BLaER1 (cell line): ENCODE results near the gene TMEM14B.

Source experiments
- H3K27ac ChIP-seq: shearing (Covaris generic); formaldehyde crosslinking; 2 replicates; pipeline ENCODE4 v1.8.1; 2022
- H3K27me3 ChIP-seq: shearing (Covaris generic); formaldehyde crosslinking; 2 replicates; pipeline ENCODE4 v1.8.1; 2022
- H3K36me3 ChIP-seq: shearing (Covaris generic); formaldehyde crosslinking; 2 replicates; pipeline ENCODE4 v1.8.1; 2022
- H3K4me1 ChIP-seq: shearing (Covaris generic); formaldehyde crosslinking; 2 replicates; pipeline ENCODE4 v1.8.1; 2022
- H3K4me2 ChIP-seq: shearing (Covaris generic); formaldehyde crosslinking; 2 replicates; pipeline ENCODE4 v1.8.1; 2022
- H3K4me3 ChIP-seq: shearing (Covaris generic); formaldehyde crosslinking; 2 replicates; pipeline ENCODE4 v1.8.1; 2022
- H3K9ac ChIP-seq: shearing (Covaris generic); formaldehyde crosslinking; 2 replicates; pipeline ENCODE4 v1.8.1; 2022
- H3K9me3 ChIP-seq: shearing (Covaris generic); formaldehyde crosslinking; 2 replicates; pipeline ENCODE4 v1.8.1; 2022
- H4K20me1 ChIP-seq: shearing (Covaris generic); formaldehyde crosslinking; 2 replicates; pipeline ENCODE4 v1.8.1; 2022
- Cebpa-rat ChIP-seq: shearing (Covaris generic); IDR thresholded peaks from 2 replicates; pipeline ENCODE4 v1.8.1; 2022

TMEM14B gene

GRCh38 chr6:10769419-10769818, 21.8 kb downstream of the TMEM14B start:
- Histone ChIP-seq H3K27me3 (no peaks in the 10 kb centered on the region), H3K4me3 (no peak overlapping the region), H3K4me2 (no peak overlapping the region), H4K20me1 (no peaks in the 10 kb centered on the region), H3K27ac (no peak overlapping the region), H3K9me3 (no peaks in the 10 kb centered on the region), H3K4me1 (no peaks in the 10 kb centered on the region), H3K36me3 (peaks cover 41% of the 10 kb centered on the region), H3K9ac (no peak overlapping the region)
- TF ChIP-seq Cebpa-rat = no peak

- Histone ChIP-seq H3K9ac (no peak overlapping the region), H3K27ac (no peak overlapping the region), H3K4me1 (no peaks in the 10 kb centered on the region), H3K4me2 (no peak overlapping the region), H4K20me1 (no peaks in the 10 kb centered on the region), H3K36me3 (peaks cover 50% of the 10 kb centered on the region), H3K4me3 (no peak overlapping the region), H3K9me3 (no peaks in the 10 kb centered on the region), H3K27me3 (no peaks in the 10 kb centered on the region)
- no peak for TF ChIP-seq Cebpa-rat
Measured at GRCh38 chr6:10771371-10771894, 23.8 kb downstream of the TMEM14B start.

- no peaks in the 10 kb centered on the region for H3K27me3 ChIP-seq
- no peak overlapping the region for H3K27ac ChIP-seq
- H3K4me1 ChIP-seq = no peaks in the 10 kb centered on the region
- H3K9ac ChIP-seq = no peak overlapping the region
- no peaks in the 10 kb centered on the region for H4K20me1 ChIP-seq
- no peaks in the 10 kb centered on the region for H3K9me3 ChIP-seq
- H3K36me3 ChIP-seq = peaks cover 54% of the 10 kb centered on the region
- no peak for TF ChIP-seq Cebpa-rat
- H3K4me2 ChIP-seq = no peak overlapping the region
- no peak overlapping the region for H3K4me3 ChIP-seq
Measured at GRCh38 chr6:10778230-10778629, 30.6 kb downstream of the TMEM14B start.

DNA sequence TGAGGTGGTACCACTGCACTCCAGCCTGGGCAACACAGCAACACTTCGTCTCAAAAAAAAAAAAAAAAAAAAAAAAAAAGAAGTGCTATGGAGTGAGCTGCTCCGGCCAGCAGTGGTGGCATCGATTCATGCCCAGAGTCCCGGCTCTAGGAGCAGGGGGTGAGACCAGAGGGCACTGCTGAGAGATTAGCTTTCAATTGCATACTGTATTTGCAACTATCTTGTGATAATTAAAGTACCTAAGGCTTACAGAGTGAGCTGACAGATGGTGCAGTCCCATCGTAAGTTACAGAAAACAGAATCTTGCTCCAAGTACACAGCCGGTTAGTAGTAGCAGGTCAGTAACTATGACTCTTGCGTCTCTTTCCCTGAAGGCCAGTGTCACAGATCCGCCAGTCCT, 31.5 kb downstream of the TMEM14B start:
- Histone ChIP-seq H3K9me3 (no peaks in the 10 kb centered on the region), H3K27ac (no peak overlapping the region), H3K27me3 (no peaks in the 10 kb centered on the region), H4K20me1 (no peaks in the 10 kb centered on the region), H3K36me3 (peaks cover 63% of the 10 kb centered on the region), H3K4me2 (no peak overlapping the region), H3K4me3 (no peak overlapping the region), H3K4me1 (no peaks in the 10 kb centered on the region), H3K9ac (no peak overlapping the region)
- TF ChIP-seq Cebpa-rat = no peak

DNA sequence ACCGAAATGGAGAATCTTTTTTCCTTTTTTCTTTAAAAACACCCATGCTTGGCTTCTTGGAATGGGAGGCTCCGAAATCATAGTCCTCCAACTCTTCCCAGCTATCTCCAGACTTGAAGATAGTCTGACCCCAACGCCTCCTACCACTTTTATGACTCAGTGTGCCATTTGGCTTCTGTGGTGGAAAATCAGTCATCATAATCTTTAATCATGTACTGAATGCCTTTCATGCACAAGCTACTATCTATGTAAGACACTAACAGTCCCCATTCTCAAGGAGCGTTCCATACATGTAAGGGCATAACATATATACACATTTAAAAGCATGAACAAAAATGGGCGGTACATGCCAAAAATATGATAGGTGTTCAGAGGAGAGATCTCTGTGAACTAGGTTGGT, 44.1 kb downstream of the TMEM14B start:
- Histone ChIP-seq H3K4me1 (no peaks in the 10 kb centered on the region), H3K9ac (no peak overlapping the region), H3K36me3 (peaks cover 28% of the 10 kb centered on the region; the same call in 1 of the 2 replicates), H3K27me3 (no peaks in the 10 kb centered on the region), H3K27ac (no peak overlapping the region), H3K9me3 (no peaks in the 10 kb centered on the region), H4K20me1 (no peaks in the 10 kb centered on the region), H3K4me3 (no peak overlapping the region), H3K4me2 (no peak overlapping the region)
- TF ChIP-seq Cebpa-rat = no peak

- H3K4me2 ChIP-seq = no peak overlapping the region
- no peaks in the 10 kb centered on the region for H3K27me3 ChIP-seq
- H3K4me3 ChIP-seq = no peak overlapping the region
- peaks cover 25% of the 10 kb centered on the region; the same call in 1 of the 2 replicates for H3K36me3 ChIP-seq
- no peaks in the 10 kb centered on the region for H3K4me1 ChIP-seq
- H3K9ac ChIP-seq = no peak overlapping the region
- H3K9me3 ChIP-seq = no peaks in the 10 kb centered on the region
- no peak for TF ChIP-seq Cebpa-rat
- H4K20me1 ChIP-seq = no peaks in the 10 kb centered on the region
- H3K27ac ChIP-seq = no peak overlapping the region
Measured at GRCh38 chr6:10792101-10792500, 44.5 kb downstream of the TMEM14B start.

DNA sequence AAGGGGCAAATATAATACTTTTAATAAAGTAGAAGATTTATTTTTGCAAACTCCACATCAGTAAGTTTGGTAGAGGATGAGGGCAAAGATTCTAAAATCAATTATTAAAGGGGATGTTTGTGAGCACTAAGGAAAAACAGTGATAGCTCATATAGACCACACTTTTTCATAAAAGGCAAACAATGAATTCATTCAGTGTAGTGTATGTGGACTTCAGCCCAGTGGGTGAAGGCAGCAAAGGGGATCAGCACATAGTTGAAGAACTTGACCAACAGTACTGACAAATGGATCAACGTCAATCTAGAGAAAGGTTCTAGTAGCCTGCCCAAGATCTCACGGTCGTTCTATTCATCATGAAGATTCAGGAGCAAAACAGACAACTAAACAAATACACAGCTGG, 45.4 kb downstream of the TMEM14B start:
- H4K20me1 ChIP-seq = no peaks in the 10 kb centered on the region
- no peak overlapping the region for H3K4me2 ChIP-seq
- peaks cover 24% of the 10 kb centered on the region; the same call in 1 of the 2 replicates for H3K36me3 ChIP-seq
- no peak overlapping the region for H3K9ac ChIP-seq
- H3K27ac ChIP-seq = no peak overlapping the region
- H3K4me3 ChIP-seq = no peak overlapping the region
- H3K9me3 ChIP-seq = no peaks in the 10 kb centered on the region
- no peaks in the 10 kb centered on the region for H3K27me3 ChIP-seq
- no peaks in the 10 kb centered on the region for H3K4me1 ChIP-seq
- no peak for TF ChIP-seq Cebpa-rat

DNA sequence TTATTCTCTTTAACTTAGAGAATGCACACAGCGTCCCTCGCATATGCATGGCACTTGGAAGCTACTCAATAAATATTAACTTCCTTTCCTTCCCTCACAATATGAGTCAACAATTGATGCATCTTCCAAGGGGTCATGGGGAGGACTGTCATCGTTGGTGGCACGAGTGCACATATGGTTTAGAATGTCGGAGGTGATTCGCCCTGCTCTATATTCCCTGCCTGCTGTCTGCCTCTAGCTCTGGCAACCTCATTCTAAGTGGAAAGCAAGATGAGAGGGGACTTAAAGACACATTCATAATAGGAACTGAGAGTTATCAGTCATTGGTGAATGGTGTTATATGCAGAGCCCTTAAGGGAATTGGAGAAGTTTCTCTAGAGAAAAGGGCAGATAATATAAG, 46.1 kb downstream of the TMEM14B start:
- H3K27me3 ChIP-seq = no peaks in the 10 kb centered on the region
- no peak overlapping the region for H3K4me3 ChIP-seq
- H4K20me1 ChIP-seq = no peaks in the 10 kb centered on the region
- no peak overlapping the region for H3K27ac ChIP-seq
- H3K4me2 ChIP-seq = no peak overlapping the region
- H3K4me1 ChIP-seq = no peaks in the 10 kb centered on the region
- H3K36me3 ChIP-seq = peaks cover 24% of the 10 kb centered on the region; the same call in 1 of the 2 replicates
- no peaks in the 10 kb centered on the region for H3K9me3 ChIP-seq
- H3K9ac ChIP-seq = no peak overlapping the region
- TF ChIP-seq Cebpa-rat = no peak

DNA sequence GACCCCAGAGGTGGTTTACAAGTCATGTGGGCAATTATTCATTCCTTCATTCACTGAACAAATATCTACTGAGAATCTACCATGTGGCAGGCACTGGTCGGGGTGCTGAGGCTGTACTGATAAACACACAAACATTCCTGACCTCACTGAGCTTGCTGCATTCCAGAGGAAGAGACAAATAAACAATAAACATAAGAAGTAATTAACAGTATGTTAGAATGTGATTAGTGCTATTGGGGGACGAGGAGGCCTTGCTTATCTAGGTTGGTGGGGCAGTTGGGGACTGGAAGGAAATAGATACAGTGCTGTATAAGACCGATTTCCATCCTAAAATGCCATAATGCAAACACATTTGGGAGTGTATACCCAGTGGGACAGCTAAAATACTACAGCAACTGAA, 46.6 kb downstream of the TMEM14B start:
- no peak for TF ChIP-seq Cebpa-rat
- Histone ChIP-seq H3K4me2 (no peak overlapping the region), H3K9ac (no peak overlapping the region), H3K27me3 (no peaks in the 10 kb centered on the region), H3K4me1 (no peaks in the 10 kb centered on the region), H3K27ac (no peak overlapping the region), H4K20me1 (no peaks in the 10 kb centered on the region), H3K4me3 (no peak overlapping the region), H3K9me3 (no peaks in the 10 kb centered on the region), H3K36me3 (peaks cover 24% of the 10 kb centered on the region; the same call in 1 of the 2 replicates)

DNA sequence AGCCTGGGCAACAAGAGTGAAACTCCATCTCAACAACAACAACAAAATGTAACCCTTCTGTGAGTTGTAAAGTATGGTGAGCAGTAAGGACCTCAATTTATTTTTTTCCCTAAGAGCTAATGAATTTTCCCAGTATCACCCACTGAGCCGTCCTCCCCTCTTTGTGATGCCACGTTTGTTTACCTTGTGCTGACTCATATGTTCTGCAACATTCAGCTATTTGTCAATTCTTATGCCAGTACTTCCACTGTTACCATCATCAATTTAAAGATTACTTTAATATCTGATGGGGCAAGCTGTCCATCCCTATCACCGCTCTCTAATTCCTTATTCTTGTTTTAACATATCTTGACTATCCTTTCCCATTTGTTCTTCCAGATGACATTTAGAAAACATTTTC, 53.2 kb downstream of the TMEM14B start:
- H3K9ac ChIP-seq = no peak overlapping the region
- no peaks in the 10 kb centered on the region for H3K27me3 ChIP-seq
- no peaks in the 10 kb centered on the region for H4K20me1 ChIP-seq
- H3K4me1 ChIP-seq = 0 out of 2 replicates have a peak, but pooled peaks cover 5% of the 10 kb centered on the region
- H3K36me3 ChIP-seq = no peaks in the 10 kb centered on the region
- no peak overlapping the region for H3K27ac ChIP-seq
- TF ChIP-seq Cebpa-rat = no peak
- no peak overlapping the region for H3K4me2 ChIP-seq
- H3K4me3 ChIP-seq = no peak overlapping the region
- no peaks in the 10 kb centered on the region for H3K9me3 ChIP-seq
